Fibroblast of pulmonary artery (primary cell): Measurements from ENCODE around the gene NPS.

Source experiments
- DNase-seq: peaks from one replicate; pipeline ENCODE4 v3.0.0-alpha.2; 2010; ENCODE audit warnings: low read depth
- H3K4me3 ChIP-seq: replicated peaks from 2 replicates; pipeline ENCODE4 v1.5.1; 2011; ENCODE audit warnings: low read depth, mild to moderate bottlenecking, control low read depth, low read length, moderate library complexity
- CTCF ChIP-seq: IDR thresholded peaks from 2 replicates; pipeline ENCODE4 v1.5.1; 2011; ENCODE audit warnings: mild to moderate bottlenecking, control low read depth, low read length, inconsistent platforms; ENCODE audit errors: missing control alignments

Gene NPS

GRCh38 chr10:127569210-127569609 lies 20.1 kb downstream of the NPS start:
- no peak overlapping the region for H3K4me3 ChIP-seq
- no peak for DNase-seq
- no peak for TF ChIP-seq CTCF

- no peak for TF ChIP-seq CTCF
- DNase-seq = no peak
Observed at GRCh38 chr10:127570036-127570435, 20.9 kb downstream of the NPS start.

GRCh38 chr10:127571386-127571785 lies 22.3 kb downstream of the NPS start:
- no peak for DNase-seq
- no peak for TF ChIP-seq CTCF
- no peak overlapping the region for H3K4me3 ChIP-seq

More at GRCh38 chr10:127570036-127570435, 20.9 kb downstream of the NPS start:
- no peak overlapping the region for H3K4me3 ChIP-seq

- no peak for DNase-seq
- TF ChIP-seq CTCF = no peak
Observed at GRCh38 chr10:127576051-127576450, 26.9 kb downstream of the NPS start.

GRCh38 chr10:127576740-127577161 lies 27.6 kb downstream of the NPS start:
- H3K4me3 ChIP-seq = no peak overlapping the region
- DNase-seq = no peak
- no peak for TF ChIP-seq CTCF

More at GRCh38 chr10:127576051-127576450, 26.9 kb downstream of the NPS start:
- H3K4me3 ChIP-seq = no peak overlapping the region

- no peak for TF ChIP-seq CTCF
- DNase-seq = peak; percentile 14
- H3K4me3 ChIP-seq = no peak overlapping the region
Observed at GRCh38 chr10:127577376-127578258, 28.5 kb downstream of the NPS start.
